NCI-H510A treated with DMSO at 0.1 percent for 48 hours (cell line): Measurements from ENCODE around the gene SKA3.
"Not testable (repeated sequence)": the region's sequence is repeated elsewhere in the genome, so short reads cannot be mapped to it uniquely, and the experiment has no call there.

Experiments
- DNase-seq: peaks from one replicate; lab custom pipeline; 2025; lab: John Stamatoyannopoulos, UW

The SKA3 gene

GRCh38 chr13:21176215-21176981 lies at the start of gene SKA3, which contains the start of gene MRPL57:
Gene SKA3 (minus strand): TSS chr13:21176552. CDS start chr13:21176477, 75 bp downstream.
Gene MRPL57 (plus strand): TSS chr13:21176658. CDS start chr13:21176917, 259 bp downstream.
- peak; percentile 84 for DNase-seq

GRCh38 chr13:21225082-21225481 lies 48.7 kb upstream of the SKA3 start:
- no peak for DNase-seq

GRCh38 chr13:21221268-21221667 lies 44.9 kb upstream of the SKA3 start:
- DNase-seq = no peak

- not testable (repeated sequence) for DNase-seq
Observed at GRCh38 chr13:21219716-21220115, 43.4 kb upstream of the SKA3 start.

GRCh38 chr13:21219036-21219381 lies 42.7 kb upstream of the SKA3 start:
- no peak for DNase-seq

GRCh38 chr13:21218351-21219035 lies 42.1 kb upstream of the SKA3 start:
- no peak for DNase-seq

GRCh38 chr13:21216332-21216731 lies 40.0 kb upstream of the SKA3 start:
- DNase-seq = no peak

GRCh38 chr13:21215419-21215818 lies 39.1 kb upstream of the SKA3 start:
- DNase-seq = not testable (repeated sequence)

GRCh38 chr13:21212138-21212775 lies 35.9 kb upstream of the SKA3 start:
- DNase-seq = no peak

GRCh38 chr13:21208652-21209154 lies 32.4 kb upstream of the SKA3 start:
- DNase-seq = no peak

GRCh38 chr13:21202767-21203531 lies 26.6 kb upstream of the SKA3 start:
- no peak for DNase-seq

- not testable (repeated sequence) for DNase-seq
Observed at GRCh38 chr13:21201456-21202190, 25.3 kb upstream of the SKA3 start.

GRCh38 chr13:21198391-21198790 lies 22.0 kb upstream of the SKA3 start:
- not testable (repeated sequence) for DNase-seq

GRCh38 chr13:21197606-21198225 lies 21.4 kb upstream of the SKA3 start:
- not testable (repeated sequence) for DNase-seq

- not testable (repeated sequence) for DNase-seq
Observed at GRCh38 chr13:21194756-21195155, 18.4 kb upstream of the SKA3 start.

- not testable (repeated sequence) for DNase-seq
Observed at GRCh38 chr13:21186410-21186809, 10.1 kb upstream of the SKA3 start.

GRCh38 chr13:21181671-21182070 lies 5.3 kb upstream of the SKA3 start:
- DNase-seq = no peak

- DNase-seq = no peak
Observed at GRCh38 chr13:21176982-21177284, 581 bp upstream of the SKA3 start.

GRCh38 chr13:21175656-21176214 lies 617 bp downstream of the SKA3 start:
- peak; percentile 32 for DNase-seq

GRCh38 chr13:21173767-21174166 lies 2.6 kb downstream of the SKA3 start:
- not testable (repeated sequence) for DNase-seq

- DNase-seq = no peak
Observed at GRCh38 chr13:21171420-21171819, 4.9 kb downstream of the SKA3 start.
